Spleen (tissue), 10 donors: ENCODE data around the gene KLRC1. TPM values are rescaled to one million over a fixed set of nuclear protein-coding genes. Genes with fewer than 3 reads are reported as not detected.

Experiments used
- polyA plus RNA-seq, 3 donors: library from polyadenylated mRNA; stranded (reverse); fragments of 200-250 nt; gene quantifications; one replicate each; pipeline ENCODE4 v1.2.1, GENCODE V29; 2013
- total RNA-seq, 7 donors: library from RNA; depleted of rRNA in 3 of 7; stranded (reverse); fragments of >200 nt in 3 of 7; fragmentation: NEBNext Ultra II Directional in 4 of 7; extraction: Animal tissue kit (Norgen Biotek cat#: 25700) in 4 of 7; gene quantifications; one replicate each; pipeline versions ENCODE4 v1.1.0 to v1.2.1, GENCODE V29; 2016 to 2021
- donor health status: healthy with polysubstance abuse.
- donor health status: DM: no; HTN: no; CAD: no; lungs with moderate emphysema.
- donor health status: DM: no; HTN: no; CAD: no.
- donor health status: Bipolar disorder and iron deficiency.
- donor health status: healthy.
- donor health status: DM: no; HTN: no; CAD: no.
- donor health status: DM: yes; HTN: yes; CAD: no.

The KLRC1 gene
- total and polyA plus RNA-seq, 10 donors = 0.77 to 11.0 (median 3.3) TPM

Other genes with a start within 250 kb of the KLRC1 start
- gene GABARAPL1, start 240.5 kb downstream of the KLRC1 start, total RNA-seq = 10 to 100 TPM; 29.8 to 79.7 (median 53.4) TPM
- gene GABARAPL1, start 240.5 kb downstream of the KLRC1 start, polyA plus RNA-seq = 10 to 100 TPM in 2 of 3 donors, 1 to 10 TPM in 1; 10.0 to 22.5 (median 13.5) TPM
- 10 to 100 TPM; 23.6 to 60.3 (median 40.9) TPM for gene KLRD1, start 145.5 kb downstream of the KLRC1 start, total RNA-seq
- 1 to 10 TPM; 1.7 to 9.4 (median 2.2) TPM for gene KLRD1, start 145.5 kb downstream of the KLRC1 start, polyA plus RNA-seq
- 10 to 100 TPM; 30.5 to 64.6 (median 39.9) TPM for gene KLRK1, start 63.3 kb downstream of the KLRC1 start, total RNA-seq
- 10 to 100 TPM; 12.3 to 78.1 (median 45.9) TPM for gene KLRK1, start 63.3 kb downstream of the KLRC1 start, polyA plus RNA-seq
- 10 to 100 TPM in 3 of 7 donors, 1 to 10 TPM in 4; 4.1 to 14.6 (median 6.7) TPM for gene KLRC4, start 43.6 kb downstream of the KLRC1 start, total RNA-seq
- under 1 TPM; 0.22 to 0.52 (median 0.28) TPM for gene KLRC4, start 43.6 kb downstream of the KLRC1 start, polyA plus RNA-seq
- gene KLRC3, start 32.8 kb downstream of the KLRC1 start, total RNA-seq = 1 to 10 TPM in 6 of 7 donors, under 1 TPM in 1; 0.76 to 5.8 (median 2.4) TPM
- gene KLRC3, start 32.8 kb downstream of the KLRC1 start, polyA plus RNA-seq = 1 to 10 TPM in 1 of 3 donors, under 1 TPM in 2; 0.13 to 2.7 (median 0.98) TPM
- gene KLRC2, start 17.4 kb downstream of the KLRC1 start, total RNA-seq = 10 to 100 TPM in 2 of 7 donors, 1 to 10 TPM in 5; 2.6 to 20.8 (median 5.0) TPM
- 1 to 10 TPM; 1.4 to 1.9 (median 1.5) TPM for gene KLRC2, start 17.4 kb downstream of the KLRC1 start, polyA plus RNA-seq
- gene EIF2S3B, start 52.5 kb upstream of the KLRC1 start, total RNA-seq = 1 to 10 TPM in 3 of 7 donors, under 1 TPM in 4; 0.79 to 1.8 (median 0.95) TPM
- gene EIF2S3B, start 52.5 kb upstream of the KLRC1 start, polyA plus RNA-seq = under 1 TPM; 0.33 to 0.96 (median 0.39) TPM
- 10 to 100 TPM; 12.6 to 24.7 (median 19.5) TPM for gene MAGOHB, start 160.2 kb upstream of the KLRC1 start, total RNA-seq
- 10 to 100 TPM; 16.7 to 27.1 (median 22.7) TPM for gene MAGOHB, start 160.2 kb upstream of the KLRC1 start, polyA plus RNA-seq
- 1 to 10 TPM in 4 of 7 donors, under 1 TPM in 3; 0.49 to 2.4 (median 1.2) TPM for gene STYK1, start 220.7 kb upstream of the KLRC1 start, total RNA-seq
- under 1 TPM; 0.17 to 0.26 (median 0.26) TPM for gene STYK1, start 220.7 kb upstream of the KLRC1 start, polyA plus RNA-seq